ENCODE measurements around the gene PTGER3. TPM values are rescaled to one million over a fixed set of nuclear protein-coding genes. Genes with fewer than 3 reads are reported as not detected.

Gene PTGER3
- total and polyA plus RNA-seq, 2 of the 4 experiments (the other 2 are of a cell fraction) = not detected

- TF ChIP-seq CEBPB (IDR thresholded peaks at IDR 0.05; ENCODE audit: low read depth, low read length) (peak; percentile 66; the same call in 1 of the 2 replicates), POLR2A (IDR thresholded peaks at IDR 0.05; ENCODE audit: low read depth, low read length) (no peak), MAZ (IDR thresholded peaks at IDR 0.05; ENCODE audit: borderline replicate concordance, low read depth, low read length) (no peak)
Measured at GRCh38 chr1:71086331-71086730, 38.7 kb upstream of the PTGER3 start (continued).

DNA sequence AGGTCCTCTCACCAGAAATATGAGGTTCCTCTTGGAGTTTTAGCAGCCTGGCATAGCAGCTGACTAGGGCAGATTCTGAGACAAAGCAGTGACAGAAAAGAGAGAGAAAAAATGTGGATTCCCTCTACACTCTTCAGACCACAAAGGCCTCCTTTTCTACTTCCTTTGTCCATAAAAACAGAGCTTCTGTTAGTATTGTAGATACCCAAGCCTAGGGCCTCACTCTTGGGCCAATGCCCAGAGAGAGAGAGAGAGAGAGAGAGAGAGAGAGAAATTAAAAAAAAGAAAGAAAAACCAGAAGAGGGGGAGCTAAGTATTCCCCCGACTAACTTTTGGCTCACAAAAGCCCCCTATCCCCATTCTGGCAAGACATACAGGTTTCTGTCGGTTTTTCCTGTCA, 35.7 kb upstream of the PTGER3 start:
- dilution Hi-C loops (cut with HindIII; ENCODE audit: low sequenced_read_pairs, unreplicated experiment) = no loop called here
- no peak overlapping the region for H2AK5ac ChIP-seq (ENCODE audit: low read depth, low read length)
- H2BK20ac ChIP-seq (ENCODE audit: low read depth, low read length) = 0 out of 2 replicates have a peak overlapping the region, but pooled peaks have one; percentile 14
- H3K9me1 ChIP-seq (ENCODE audit: insufficient read depth, low read length) = peaks cover 3% of the 10 kb centered on the region
- no peak overlapping the region for H2BK15ac ChIP-seq (ENCODE audit: low read depth, low read length)
- H2BK120ac ChIP-seq (ENCODE audit: low read depth, low read length) = peak overlapping the region; percentile 6; the same call in 1 of the 2 replicates
- peaks cover 8% of the 10 kb centered on the region; the same call in 1 of the 2 replicates for H4K20me1 ChIP-seq (ENCODE audit: insufficient read depth, low read length)
- in situ Hi-C loops (cut with MboI; ENCODE audit: low sequenced_read_pairs) = loop anchor here (25.0 kb wide), 2 partner anchors 954 to 1179 kb away; no protein-coding TSS in a partner anchor
- peak overlapping the region; percentile 60; the same call in 1 of the 2 replicates for H4K5ac ChIP-seq (ENCODE audit: low read depth, low read length)
- WGBS, 2 experiments (ENCODE audit: extremely low coverage in 2 of 2, insufficient read length in 1 of 2) = no CpG with 5 or more reads among the region's 2 CpGs
- H3K4me1 ChIP-seq (ENCODE audit: control insufficient read depth, insufficient read depth, low read length) = peaks cover 6% of the 10 kb centered on the region
- H3K14ac ChIP-seq (replicated peaks; ENCODE audit: low read depth, low read length) = no peak overlapping the region
- 0 out of 4 replicates have a peak overlapping the region, but pooled peaks of 1 of the 2 experiments have one; percentile 34 for H4K8ac ChIP-seq (ENCODE audit: low read depth in 2 of 2, low read length in 2 of 2)
- H4K91ac ChIP-seq (ENCODE audit: insufficient read depth, low read depth, low read length) = no peak overlapping the region
- H3K4ac ChIP-seq (ENCODE audit: low read depth, low read length) = no peak overlapping the region
- peak overlapping the region; percentile 52; the same call in 1 of the 2 replicates for H3K18ac ChIP-seq (ENCODE audit: low read depth, low read length)
- H3K56ac ChIP-seq (ENCODE audit: extremely low read depth, insufficient read depth, low read length) = no peak overlapping the region
- no peak overlapping the region for H3K27ac ChIP-seq (ENCODE audit: insufficient read depth, low read length)
- no peaks in the 10 kb centered on the region for H3K9me3 ChIP-seq (ENCODE audit: control insufficient read depth, insufficient read depth, low read length)
- H3K9ac ChIP-seq (ENCODE audit: low read depth, low read length) = no peak overlapping the region
- POLR2A ChIA-PET (ENCODE audit: unreplicated experiment) = no interaction called here
- H3K27me3 ChIP-seq (ENCODE audit: control insufficient read depth, insufficient read depth, low read length) = no peaks in the 10 kb centered on the region
- no peak overlapping the region for H2AK9ac ChIP-seq (replicated peaks; ENCODE audit: low read depth, low read length, poor library complexity)
- H3K36me3 ChIP-seq (ENCODE audit: control insufficient read depth, insufficient read depth, low read length) = no peaks in the 10 kb centered on the region
- H2AFZ ChIP-seq (replicated peaks; ENCODE audit: low read length, poor library complexity) = no peak overlapping the region
- TF ChIP-seq MXI1 (IDR thresholded peaks at IDR 0.05; ENCODE audit: borderline replicate concordance, low read depth, low read length) = no peak
- TF ChIP-seq FOS (IDR thresholded peaks at IDR 0.05; ENCODE audit: low read depth, low read length) = no peak
- TF ChIP-seq, protein P1, sequence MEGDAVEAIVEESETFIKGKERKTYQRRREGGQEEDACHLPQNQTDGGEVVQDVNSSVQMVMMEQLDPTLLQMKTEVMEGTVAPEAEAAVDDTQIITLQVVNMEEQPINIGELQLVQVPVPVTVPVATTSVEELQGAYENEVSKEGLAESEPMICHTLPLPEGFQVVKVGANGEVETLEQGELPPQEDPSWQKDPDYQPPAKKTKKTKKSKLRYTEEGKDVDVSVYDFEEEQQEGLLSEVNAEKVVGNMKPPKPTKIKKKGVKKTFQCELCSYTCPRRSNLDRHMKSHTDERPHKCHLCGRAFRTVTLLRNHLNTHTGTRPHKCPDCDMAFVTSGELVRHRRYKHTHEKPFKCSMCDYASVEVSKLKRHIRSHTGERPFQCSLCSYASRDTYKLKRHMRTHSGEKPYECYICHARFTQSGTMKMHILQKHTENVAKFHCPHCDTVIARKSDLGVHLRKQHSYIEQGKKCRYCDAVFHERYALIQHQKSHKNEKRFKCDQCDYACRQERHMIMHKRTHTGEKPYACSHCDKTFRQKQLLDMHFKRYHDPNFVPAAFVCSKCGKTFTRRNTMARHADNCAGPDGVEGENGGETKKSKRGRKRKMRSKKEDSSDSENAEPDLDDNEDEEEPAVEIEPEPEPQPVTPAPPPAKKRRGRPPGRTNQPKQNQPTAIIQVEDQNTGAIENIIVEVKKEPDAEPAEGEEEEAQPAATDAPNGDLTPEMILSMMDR (conservative IDR thresholded peaks at IDR 0.05; ENCODE audit: low read depth, low read length) = no peak
- TF ChIP-seq, protein P2, sequence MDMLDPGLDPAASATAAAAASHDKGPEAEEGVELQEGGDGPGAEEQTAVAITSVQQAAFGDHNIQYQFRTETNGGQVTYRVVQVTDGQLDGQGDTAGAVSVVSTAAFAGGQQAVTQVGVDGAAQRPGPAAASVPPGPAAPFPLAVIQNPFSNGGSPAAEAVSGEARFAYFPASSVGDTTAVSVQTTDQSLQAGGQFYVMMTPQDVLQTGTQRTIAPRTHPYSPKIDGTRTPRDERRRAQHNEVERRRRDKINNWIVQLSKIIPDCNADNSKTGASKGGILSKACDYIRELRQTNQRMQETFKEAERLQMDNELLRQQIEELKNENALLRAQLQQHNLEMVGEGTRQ (IDR thresholded peaks at IDR 0.05; ENCODE audit: low read depth, low read length) = no peak
- TF ChIP-seq CHD1 (IDR thresholded peaks at IDR 0.05; ENCODE audit: low read depth, low read length) = no peak
- TF ChIP-seq BHLHE40 (IDR thresholded peaks at IDR 0.05; ENCODE audit: low read depth, low read length) = no peak
- TF ChIP-seq, protein P3, sequence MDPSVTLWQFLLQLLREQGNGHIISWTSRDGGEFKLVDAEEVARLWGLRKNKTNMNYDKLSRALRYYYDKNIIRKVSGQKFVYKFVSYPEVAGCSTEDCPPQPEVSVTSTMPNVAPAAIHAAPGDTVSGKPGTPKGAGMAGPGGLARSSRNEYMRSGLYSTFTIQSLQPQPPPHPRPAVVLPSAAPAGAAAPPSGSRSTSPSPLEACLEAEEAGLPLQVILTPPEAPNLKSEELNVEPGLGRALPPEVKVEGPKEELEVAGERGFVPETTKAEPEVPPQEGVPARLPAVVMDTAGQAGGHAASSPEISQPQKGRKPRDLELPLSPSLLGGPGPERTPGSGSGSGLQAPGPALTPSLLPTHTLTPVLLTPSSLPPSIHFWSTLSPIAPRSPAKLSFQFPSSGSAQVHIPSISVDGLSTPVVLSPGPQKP (IDR thresholded peaks at IDR 0.05; ENCODE audit: borderline replicate concordance, low read depth, low read length) = no peak
- no peak for TF ChIP-seq POLR2A (IDR thresholded peaks at IDR 0.05; ENCODE audit: low read depth, low read length)
- H3K79me1 ChIP-seq (ENCODE audit: low read depth in 1 of 2, low read length in 2 of 2) = peaks cover 0 to 1% of the 10 kb centered on the region in 2 experiments; a peak in 1 of 4 replicates
- H3K4me3 ChIP-seq (ENCODE audit: insufficient read depth, low read depth, low read length) = no peak overlapping the region
- H3K4me2 ChIP-seq (ENCODE audit: low read depth, low read length) = no peak overlapping the region
- DNase-seq = no peak
- peak overlapping the region; percentile 29 for H2BK5ac ChIP-seq (ENCODE audit: low read depth, low read length, poor library complexity, severe bottlenecking)
- no peak for ATAC-seq (ENCODE audit: low read depth)
- H3K23ac ChIP-seq (ENCODE audit: low read depth, low read length) = no peak overlapping the region
- BruUV-seq (replicated peaks) = no TSS peak
- CTCF ChIA-PET = no interaction called here
- intact Hi-C loops (cut with micrococcal nuclease) = no loop called here
